ENCODE measurements around the gene EFNA5.

Gene EFNA5

GRCh38 chr5:107413754-107414153 is 257.0 kb downstream of the EFNA5 start:
- no peak for DNase-seq

GRCh38 chr5:107408564-107408963 is 262.2 kb downstream of the EFNA5 start:
- DNase-seq = no peak

- no peak for DNase-seq
Observed at GRCh38 chr5:107407713-107408298, 262.9 kb downstream of the EFNA5 start.

- DNase-seq = no peak
Observed at GRCh38 chr5:107404595-107405374, 266.0 kb downstream of the EFNA5 start.

GRCh38 chr5:107403228-107403953 is 267.3 kb downstream of the EFNA5 start:
- DNase-seq = no peak

- no peak for DNase-seq
Observed at GRCh38 chr5:107402434-107403227, 268.1 kb downstream of the EFNA5 start.

- DNase-seq = no peak
Observed at GRCh38 chr5:107401470-107402122, 269.1 kb downstream of the EFNA5 start.

- no peak for DNase-seq
Observed at GRCh38 chr5:107400328-107400727, 270.4 kb downstream of the EFNA5 start.

- no peak for DNase-seq
Observed at GRCh38 chr5:107398703-107399102, 272.0 kb downstream of the EFNA5 start.

GRCh38 chr5:107396351-107396690 is 274.4 kb downstream of the EFNA5 start:
- DNase-seq = no peak

GRCh38 chr5:107395632-107396350 is 274.9 kb downstream of the EFNA5 start:
- no peak for DNase-seq

- DNase-seq = no peak
Observed at GRCh38 chr5:107393851-107394250, 276.9 kb downstream of the EFNA5 start.

- no peak for DNase-seq
Observed at GRCh38 chr5:107391787-107392186, 278.9 kb downstream of the EFNA5 start.

- no peak for DNase-seq
Observed at GRCh38 chr5:107389775-107390148, 281.0 kb downstream of the EFNA5 start.

GRCh38 chr5:107389130-107389774 is 281.5 kb downstream of the EFNA5 start:
- no peak for DNase-seq

GRCh38 chr5:107388141-107388861 is 282.4 kb downstream of the EFNA5 start:
- DNase-seq = no peak

- DNase-seq = no peak
Observed at GRCh38 chr5:107387526-107388140, 283.1 kb downstream of the EFNA5 start.

- DNase-seq = no peak
Observed at GRCh38 chr5:107385708-107386107, 285.0 kb downstream of the EFNA5 start.

- no peak for DNase-seq
Observed at GRCh38 chr5:107384256-107384655, 286.5 kb downstream of the EFNA5 start.

- no peak for DNase-seq
Observed at GRCh38 chr5:107383414-107383813, 287.3 kb downstream of the EFNA5 start.
